ENCODE measurements around the gene ABCA1.

The ABCA1 gene

GRCh38 chr9:104800068-104800785, 127.7 kb downstream of the ABCA1 start:
- DNase-seq (ENCODE audit: low read depth in 3 of 3): no peak

GRCh38 chr9:104798209-104798995, 129.6 kb downstream of the ABCA1 start:
- no peak for DNase-seq (ENCODE audit: low read depth in 3 of 3)

GRCh38 chr9:104795857-104796256, 132.1 kb downstream of the ABCA1 start:
- no peak for DNase-seq (ENCODE audit: low read depth in 3 of 3)

GRCh38 chr9:104795082-104795481, 132.9 kb downstream of the ABCA1 start:
- DNase-seq (ENCODE audit: low read depth in 3 of 3): no peak

- peak in 1 of 3 experiments; percentile 5 for DNase-seq (ENCODE audit: low read depth in 3 of 3)
Measured at GRCh38 chr9:104794070-104794469, 133.9 kb downstream of the ABCA1 start.

GRCh38 chr9:104788251-104788650, 139.7 kb downstream of the ABCA1 start:
- no peak for DNase-seq (ENCODE audit: low read depth in 3 of 3)

GRCh38 chr9:104787306-104788015, 140.5 kb downstream of the ABCA1 start:
- no peak for DNase-seq (ENCODE audit: low read depth in 3 of 3)

- no peak for DNase-seq (ENCODE audit: low read depth in 3 of 3)
Measured at GRCh38 chr9:104786293-104786692, 141.7 kb downstream of the ABCA1 start.

- DNase-seq (ENCODE audit: low read depth in 3 of 3): no peak
Measured at GRCh38 chr9:104784098-104784497, 143.9 kb downstream of the ABCA1 start.

GRCh38 chr9:104783588-104783987, 144.4 kb downstream of the ABCA1 start:
- no peak for DNase-seq (ENCODE audit: low read depth in 3 of 3)

GRCh38 chr9:104780796-104781395, 147.1 kb downstream of the ABCA1 start:
- DNase-seq (ENCODE audit: low read depth in 3 of 3): no peak

GRCh38 chr9:104779946-104780535, 147.9 kb downstream of the ABCA1 start:
- no peak for DNase-seq (ENCODE audit: low read depth in 3 of 3)

GRCh38 chr9:104779334-104779733, 148.6 kb downstream of the ABCA1 start:
- no peak for DNase-seq (ENCODE audit: low read depth in 3 of 3)

GRCh38 chr9:104778802-104779201, 149.2 kb downstream of the ABCA1 start:
- DNase-seq (ENCODE audit: low read depth in 3 of 3): no peak

GRCh38 chr9:104776797-104777196, 151.2 kb downstream of the ABCA1 start:
- no peak for DNase-seq (ENCODE audit: low read depth in 3 of 3)

- DNase-seq (ENCODE audit: low read depth in 3 of 3): no peak
Measured at GRCh38 chr9:104775976-104776375, 152.0 kb downstream of the ABCA1 start.

GRCh38 chr9:104775574-104775936, 152.4 kb downstream of the ABCA1 start:
- no peak for DNase-seq (ENCODE audit: low read depth in 3 of 3)

GRCh38 chr9:104774831-104775573, 153.0 kb downstream of the ABCA1 start:
- DNase-seq (ENCODE audit: low read depth in 3 of 3): no peak

- no peak for DNase-seq (ENCODE audit: low read depth in 3 of 3)
Measured at GRCh38 chr9:104774132-104774531, 153.8 kb downstream of the ABCA1 start.

GRCh38 chr9:104772714-104773510, 155.0 kb downstream of the ABCA1 start:
- DNase-seq (ENCODE audit: low read depth in 3 of 3): no peak
